BE2C (cell line): ENCODE measurements around the gene DSP.

ENCODE experiments used
- DNase-seq: peaks from one replicate; pipeline ENCODE4 v3.0.0-alpha.2; 2020
- H3K27me3 ChIP-seq: fragments of 250-450 bp; sonication (Bioruptor Pico); 2 replicates; pipeline ENCODE4 v1.5.1; 2020; ENCODE audit warnings: mild to moderate bottlenecking
- H3K36me3 ChIP-seq: fragments of 250-450 bp; sonication (Bioruptor Pico); 2 replicates; pipeline ENCODE4 v1.5.1; 2020; ENCODE audit warnings: mild to moderate bottlenecking
- H3K4me1 ChIP-seq: fragments of 250-450 bp; sonication (Bioruptor Pico); 2 replicates; pipeline ENCODE4 v1.5.1; 2020
- H3K4me3 ChIP-seq: 2 replicates; pipeline ENCODE4 v1.5.1; 2011; ENCODE audit warnings: low read depth, low read length
- H3K9me3 ChIP-seq: fragments of 250-450 bp; sonication (Bioruptor Pico); 2 replicates; pipeline ENCODE4 v1.5.1; 2020
- CTCF ChIP-seq: IDR thresholded peaks from 2 replicates; pipeline ENCODE4 v1.5.1; 2012; ENCODE audit warnings: mild to moderate bottlenecking, low read depth, low read length

Gene DSP

DNA sequence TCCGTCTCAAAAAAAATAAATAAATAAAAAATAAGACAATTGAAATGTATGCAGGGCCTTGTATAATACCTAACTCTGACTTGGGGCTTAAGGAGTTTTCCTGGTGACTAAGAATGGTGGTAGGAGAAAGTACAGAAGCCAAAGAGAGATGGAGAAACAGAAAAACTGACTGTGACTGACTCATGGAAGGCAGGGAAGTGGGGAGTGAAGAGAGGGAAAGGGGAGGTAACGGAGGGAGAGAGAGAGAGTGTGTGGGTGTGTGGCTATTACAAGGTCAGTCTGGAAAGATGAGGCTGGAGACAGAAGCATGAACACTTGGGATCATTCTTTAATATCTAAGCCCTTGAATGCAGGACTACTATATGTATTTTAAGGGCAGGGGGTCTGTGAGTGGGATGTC lies 87.0 kb downstream of the DSP start:
- no peak for TF ChIP-seq CTCF
- Histone ChIP-seq H3K36me3 (no peaks in the 10 kb centered on the region), H3K9me3 (no peaks in the 10 kb centered on the region), H3K4me1 (no peaks in the 10 kb centered on the region), H3K27me3 (peaks cover 3% of the 10 kb centered on the region), H3K4me3 (no peak overlapping the region)
- DNase-seq: no peak

GRCh38 chr6:7628909-7629308 lies 87.4 kb downstream of the DSP start:
- Histone ChIP-seq H3K9me3 (no peaks in the 10 kb centered on the region), H3K36me3 (no peaks in the 10 kb centered on the region), H3K4me3 (no peak overlapping the region), H3K27me3 (peaks cover 3% of the 10 kb centered on the region), H3K4me1 (no peaks in the 10 kb centered on the region)
- no peak for DNase-seq
- TF ChIP-seq CTCF: no peak

- Histone ChIP-seq H3K36me3 (no peaks in the 10 kb centered on the region), H3K4me3 (no peak overlapping the region), H3K4me1 (no peaks in the 10 kb centered on the region), H3K27me3 (peaks cover 3% of the 10 kb centered on the region), H3K9me3 (no peaks in the 10 kb centered on the region)
- no peak for TF ChIP-seq CTCF
- no peak for DNase-seq
These were observed 87.8 kb downstream of the DSP start for GRCh38 chr6:7629321-7629720.

GRCh38 chr6:7630792-7631191 lies 89.3 kb downstream of the DSP start:
- Histone ChIP-seq H3K36me3 (no peaks in the 10 kb centered on the region), H3K9me3 (no peaks in the 10 kb centered on the region), H3K4me3 (no peak overlapping the region), H3K4me1 (no peaks in the 10 kb centered on the region), H3K27me3 (no peaks in the 10 kb centered on the region; the same call in none of the 2 replicates)
- no peak for TF ChIP-seq CTCF
- DNase-seq: no peak

GRCh38 chr6:7631466-7631865 lies 90.0 kb downstream of the DSP start:
- no peak for TF ChIP-seq CTCF
- H3K4me3 ChIP-seq: no peak overlapping the region
- H3K4me1 ChIP-seq: no peaks in the 10 kb centered on the region
- no peaks in the 10 kb centered on the region; the same call in none of the 2 replicates for H3K27me3 ChIP-seq
- no peaks in the 10 kb centered on the region for H3K36me3 ChIP-seq
- DNase-seq: no peak
- no peaks in the 10 kb centered on the region for H3K9me3 ChIP-seq

- no peaks in the 10 kb centered on the region for H3K4me1 ChIP-seq
- no peak for TF ChIP-seq CTCF
- H3K9me3 ChIP-seq: no peaks in the 10 kb centered on the region
- H3K27me3 ChIP-seq: peaks cover 4% of the 10 kb centered on the region
- DNase-seq: no peak
- H3K4me3 ChIP-seq: no peak overlapping the region
- no peaks in the 10 kb centered on the region for H3K36me3 ChIP-seq
These were observed 91.2 kb downstream of the DSP start for GRCh38 chr6:7632501-7633290.
